Peyer's patch (tissue), 4 donors: ENCODE results near the gene DNAH8.

Experiments used
- POLR2A ChIP-seq, 2 donors: fragments of 450-650 bp; IDR thresholded peaks; one replicate each; pipeline ENCODE4 v1.5.1; 2017; ENCODE audit warnings: antibody characterized with exemption in 2 of 2, mild to moderate bottlenecking in 2 of 2, moderate library complexity in 2 of 2
- TF ChIP-seq, protein P1 (sequence below), 6 experiments: fragments of 450-650 bp in 4 of 6; fragments of 200-600 bp in 2 of 6; sonication (generic) in 1 of 6; IDR thresholded peaks; one replicate each; pipeline ENCODE4 v1.5.1; 2017 to 2019; ENCODE audit warnings: antibody characterized with exemption in 6 of 6, mild to moderate bottlenecking in 3 of 6, moderate library complexity in 1 of 6

DNA sequence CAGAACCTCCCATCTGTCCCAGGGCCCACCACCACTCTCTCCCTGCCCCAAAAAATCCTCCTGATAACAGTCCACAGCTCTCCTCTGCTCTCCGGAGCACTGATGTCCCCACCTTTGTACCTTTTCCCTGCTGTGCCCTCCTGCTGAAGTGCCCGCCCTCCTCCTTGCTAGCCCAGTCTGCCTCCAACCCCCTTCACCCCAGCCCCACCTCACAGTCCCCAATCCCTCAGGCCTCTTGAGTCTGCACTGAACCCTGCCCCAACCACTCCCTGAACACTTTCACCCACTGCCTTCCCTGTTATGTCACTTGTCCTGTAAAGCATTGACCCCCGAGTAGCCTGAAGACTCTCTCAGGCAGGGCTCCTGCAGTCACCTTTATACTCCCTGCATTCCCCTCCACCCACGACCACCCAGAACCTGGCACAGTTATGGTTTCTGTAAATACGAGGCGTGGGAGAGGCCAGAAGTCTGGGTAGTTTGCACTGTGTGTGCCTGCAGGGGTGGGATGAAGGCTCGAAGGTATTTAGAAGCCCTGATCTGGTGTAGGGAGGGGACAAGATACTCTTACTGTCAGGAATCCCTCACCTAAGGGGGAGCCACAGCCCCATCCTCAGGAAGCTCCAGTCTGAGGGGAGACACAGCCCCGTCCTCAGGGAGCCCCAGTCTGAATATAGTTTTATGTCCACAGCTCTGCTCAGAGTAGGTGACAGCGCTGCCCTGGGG, 338.9 kb downstream of the DNAH8 start:
- TF ChIP-seq POLR2A (IDR thresholded peaks at IDR 0.05): no peak
- TF ChIP-seq, protein P1, sequence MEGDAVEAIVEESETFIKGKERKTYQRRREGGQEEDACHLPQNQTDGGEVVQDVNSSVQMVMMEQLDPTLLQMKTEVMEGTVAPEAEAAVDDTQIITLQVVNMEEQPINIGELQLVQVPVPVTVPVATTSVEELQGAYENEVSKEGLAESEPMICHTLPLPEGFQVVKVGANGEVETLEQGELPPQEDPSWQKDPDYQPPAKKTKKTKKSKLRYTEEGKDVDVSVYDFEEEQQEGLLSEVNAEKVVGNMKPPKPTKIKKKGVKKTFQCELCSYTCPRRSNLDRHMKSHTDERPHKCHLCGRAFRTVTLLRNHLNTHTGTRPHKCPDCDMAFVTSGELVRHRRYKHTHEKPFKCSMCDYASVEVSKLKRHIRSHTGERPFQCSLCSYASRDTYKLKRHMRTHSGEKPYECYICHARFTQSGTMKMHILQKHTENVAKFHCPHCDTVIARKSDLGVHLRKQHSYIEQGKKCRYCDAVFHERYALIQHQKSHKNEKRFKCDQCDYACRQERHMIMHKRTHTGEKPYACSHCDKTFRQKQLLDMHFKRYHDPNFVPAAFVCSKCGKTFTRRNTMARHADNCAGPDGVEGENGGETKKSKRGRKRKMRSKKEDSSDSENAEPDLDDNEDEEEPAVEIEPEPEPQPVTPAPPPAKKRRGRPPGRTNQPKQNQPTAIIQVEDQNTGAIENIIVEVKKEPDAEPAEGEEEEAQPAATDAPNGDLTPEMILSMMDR (IDR thresholded peaks at IDR 0.05): no peak
